IMR-90 (cell line): ENCODE data around the gene AKR7A2.
"Not testable (repeated sequence)": the region's sequence is repeated elsewhere in the genome, so short reads cannot be mapped to it uniquely, and the experiment has no call there.

ENCODE experiments used
- BHLHE40 ChIP-seq: fragments of 150-350 bp; IDR thresholded peaks from 2 replicates; pipeline ENCODE4 v1.6.1; 2016; ENCODE audit warnings: mild to moderate bottlenecking, low read depth, low read length
- CEBPB ChIP-seq: IDR thresholded peaks from 2 replicates; pipeline ENCODE4 v1.6.1; 2012; ENCODE audit warnings: low read depth, low read length, improper control_type of control experiment
- CTCF ChIP-seq: conservative IDR thresholded peaks from 2 replicates; pipeline ENCODE4 v1.5.1; 2012; ENCODE audit warnings: mild to moderate bottlenecking, low read depth, low read length, improper control_type of control experiment
- MXI1 ChIP-seq: IDR thresholded peaks from 2 replicates; pipeline ENCODE4 v1.6.1; 2012; ENCODE audit warnings: low read depth, mild to moderate bottlenecking, low read length, moderate library complexity, borderline replicate concordance
- POLR2A ChIP-seq: IDR thresholded peaks from 2 replicates; pipeline ENCODE4 v1.6.1; 2012; ENCODE audit warnings: mild to moderate bottlenecking, low read depth, low read length
- RAD21 ChIP-seq: IDR thresholded peaks from 2 replicates; pipeline ENCODE4 v1.6.1; 2012; ENCODE audit warnings: low read length, improper control_type of control experiment
- SMC3 ChIP-seq: fragments of 150-350 bp; IDR thresholded peaks from 2 replicates; pipeline ENCODE4 v1.6.1; 2016; ENCODE audit warnings: low read depth, mild to moderate bottlenecking, antibody characterized with exemption, low read length, moderate library complexity
- USF2 ChIP-seq: fragments of 150-350 bp; IDR thresholded peaks from 2 replicates; pipeline ENCODE4 v1.6.1; 2017; ENCODE audit warnings: mild to moderate bottlenecking, antibody characterized with exemption, low read length, low read depth

GRCh38 chr1:19285807-19286206 lies 26.1 kb downstream of the AKR7A2 start:
- not testable (repeated sequence) for TF ChIP-seq CTCF, POLR2A, SMC3, RAD21, CEBPB, MXI1, BHLHE40, USF2
